Activated T-cell treated with anti-CD3 and anti-CD28 coated beads, Interleukin-2, amount 50 U/mL, for 24 hours (primary cell): ENCODE measurements around the gene SH3RF3.

Experiments used
- DNase-seq: peaks from one replicate; pipeline ENCODE4 v3.0.0-alpha.2; 2020
- H3K27ac Mint-ChIP-seq: 2 replicates; pipeline ENCODE4 v1.8.0; 2020; ENCODE audit warnings: mild to moderate bottlenecking, mixed read lengths
- H3K27me3 Mint-ChIP-seq: 2 replicates; pipeline ENCODE4 v1.8.0; 2020; ENCODE audit warnings: mixed read lengths
- H3K36me3 Mint-ChIP-seq: 2 replicates; pipeline ENCODE4 v1.8.0; 2020; ENCODE audit warnings: low read depth, mixed read lengths
- H3K4me1 Mint-ChIP-seq: 2 replicates; pipeline ENCODE4 v1.8.0; 2020; ENCODE audit warnings: low read depth, mixed read lengths
- H3K4me3 Mint-ChIP-seq: 2 replicates; pipeline ENCODE4 v1.8.0; 2020; ENCODE audit warnings: mild to moderate bottlenecking, moderate library complexity, mixed read lengths
- H3K9me3 Mint-ChIP-seq: 2 replicates; pipeline ENCODE4 v1.8.0; 2020; ENCODE audit warnings: mixed read lengths

SH3RF3 gene

DNA sequence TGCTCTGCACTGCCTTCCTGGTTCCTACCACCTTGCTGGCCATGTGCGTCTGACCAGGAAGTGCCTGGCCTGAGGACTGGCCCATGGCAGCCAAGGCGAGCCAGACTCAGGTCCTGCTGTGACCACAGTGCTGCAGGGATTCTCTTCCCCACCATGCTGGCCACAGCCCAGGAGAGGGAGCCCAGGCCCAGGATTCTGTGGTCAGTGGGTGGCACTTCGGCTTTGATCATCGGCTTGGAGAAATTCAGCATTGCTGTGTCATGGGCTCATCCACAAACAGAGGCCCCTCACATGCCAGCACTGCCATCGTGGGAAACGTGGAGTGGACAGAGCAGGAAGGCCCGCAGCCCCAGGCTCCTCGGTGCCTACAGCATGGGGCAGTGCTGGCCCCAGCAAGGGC lies 273.2 kb downstream of the SH3RF3 start:
- Mint-ChIP-seq H3K4me1 (peaks cover 26% of the 10 kb centered on the region), H3K9me3 (no peaks in the 10 kb centered on the region), H3K4me3 (no peak overlapping the region), H3K27ac (peak overlapping the region; percentile 86), H3K36me3 (peaks cover 5% of the 10 kb centered on the region), H3K27me3 (no peaks in the 10 kb centered on the region)
- DNase-seq: no peak

DNA sequence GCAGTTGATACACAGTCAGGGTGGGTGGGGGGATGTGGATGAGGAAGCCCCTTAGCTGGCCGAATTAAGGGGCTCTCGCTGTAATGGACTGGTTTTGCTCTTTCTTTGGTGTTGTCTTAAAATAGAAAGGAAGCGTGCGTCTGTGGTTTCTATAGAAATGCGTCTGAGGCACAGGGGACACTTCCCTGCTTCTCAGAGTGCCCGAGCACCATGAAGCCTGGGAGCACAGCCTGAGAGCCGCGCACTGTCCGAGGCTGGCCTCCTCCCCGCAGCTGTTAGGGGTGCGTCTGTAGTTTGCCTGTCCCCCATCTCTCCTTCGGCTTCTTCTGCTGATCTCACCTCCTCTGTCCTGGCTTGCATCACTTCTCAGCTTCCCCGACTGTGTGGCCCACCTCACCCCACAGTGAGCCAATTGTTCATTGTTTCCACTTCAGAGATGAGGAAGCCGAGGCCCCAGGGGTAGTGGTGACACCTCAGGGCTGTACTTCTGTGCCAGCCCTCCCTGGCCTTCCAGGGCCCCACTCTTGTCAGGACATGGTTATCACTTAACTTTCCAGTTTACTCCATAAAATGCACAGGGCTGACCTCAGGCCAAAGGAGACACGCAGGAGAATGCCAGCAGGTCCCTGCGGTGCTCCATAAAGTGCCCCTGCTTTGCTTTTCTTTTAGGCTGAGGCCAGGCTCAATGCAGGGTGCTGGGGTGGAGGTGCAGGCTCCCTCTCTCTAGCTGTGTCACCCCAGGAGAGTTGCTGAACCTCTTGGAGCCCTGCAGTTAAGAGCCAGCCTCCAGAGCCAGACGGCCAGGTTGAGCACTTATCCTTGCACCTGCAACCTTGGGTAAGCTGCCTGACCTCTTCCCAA lies 274.2 kb downstream of the SH3RF3 start:
- Mint-ChIP-seq H3K4me3 (peak overlapping the region; percentile 40), H3K36me3 (peaks cover 5% of the 10 kb centered on the region), H3K4me1 (peaks cover 22% of the 10 kb centered on the region), H3K9me3 (no peaks in the 10 kb centered on the region), H3K27ac (peak overlapping the region; percentile 86), H3K27me3 (no peaks in the 10 kb centered on the region)
- no peak for DNase-seq

GRCh38 chr2:109403841-109404201 lies 274.8 kb downstream of the SH3RF3 start:
- Mint-ChIP-seq H3K9me3 (no peaks in the 10 kb centered on the region), H3K4me3 (no peak overlapping the region), H3K4me1 (peaks cover 22% of the 10 kb centered on the region), H3K27me3 (no peaks in the 10 kb centered on the region), H3K36me3 (peaks cover 5% of the 10 kb centered on the region), H3K27ac (peak overlapping the region; percentile 86)
- DNase-seq: no peak

- Mint-ChIP-seq H3K4me3 (no peak overlapping the region), H3K9me3 (no peaks in the 10 kb centered on the region), H3K36me3 (peaks cover 5% of the 10 kb centered on the region), H3K27ac (no peak overlapping the region), H3K27me3 (no peaks in the 10 kb centered on the region), H3K4me1 (peaks cover 22% of the 10 kb centered on the region)
- no peak for DNase-seq
These were observed 275.7 kb downstream of the SH3RF3 start for GRCh38 chr2:109404681-109405080.

DNA sequence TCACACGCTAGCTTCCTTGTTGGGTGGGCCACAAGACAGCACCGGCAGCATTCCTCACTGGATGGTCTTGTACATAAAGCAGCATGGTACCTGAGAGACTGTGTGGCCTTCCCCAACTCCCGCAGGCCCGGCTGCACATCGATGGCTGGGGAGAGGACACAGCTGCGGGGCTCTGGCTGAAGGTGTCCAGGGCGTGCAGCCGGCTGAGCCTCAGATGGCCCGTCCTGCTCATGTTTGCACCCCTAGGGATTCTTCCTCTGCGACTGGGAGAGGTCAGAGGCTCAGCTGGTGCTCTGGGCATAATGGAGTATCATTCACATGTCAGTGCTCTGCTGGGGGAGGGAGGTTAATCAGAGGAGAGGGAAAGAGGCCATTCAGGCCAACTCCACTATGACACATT lies 276.9 kb downstream of the SH3RF3 start:
- Mint-ChIP-seq H3K27me3 (no peaks in the 10 kb centered on the region), H3K9me3 (no peaks in the 10 kb centered on the region), H3K4me1 (peaks cover 22% of the 10 kb centered on the region), H3K27ac (no peak overlapping the region), H3K4me3 (no peak overlapping the region), H3K36me3 (no peaks in the 10 kb centered on the region)
- no peak for DNase-seq

DNA sequence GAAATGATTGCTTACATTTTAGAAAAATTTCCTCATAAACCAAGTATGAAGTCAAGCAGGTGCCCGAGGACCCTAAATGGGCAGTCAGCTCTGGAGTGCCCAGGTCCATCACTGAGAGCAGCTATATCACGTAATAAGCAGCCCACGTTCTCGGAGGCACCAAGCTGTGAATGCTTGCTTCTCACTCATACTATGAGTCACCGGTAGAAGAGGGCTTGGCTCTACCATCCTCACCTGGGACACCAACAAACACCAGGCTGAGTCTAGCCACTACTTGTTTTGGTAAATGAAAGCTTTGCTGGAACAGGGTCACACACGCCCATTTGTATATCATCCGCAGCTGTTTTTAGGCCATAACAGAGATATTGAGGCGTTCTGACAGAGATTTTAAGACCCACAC lies 277.3 kb downstream of the SH3RF3 start:
- no peak for DNase-seq
- H3K27ac Mint-ChIP-seq: no peak overlapping the region
- no peaks in the 10 kb centered on the region for H3K27me3 Mint-ChIP-seq
- no peaks in the 10 kb centered on the region for H3K36me3 Mint-ChIP-seq
- no peaks in the 10 kb centered on the region for H3K9me3 Mint-ChIP-seq
- no peak overlapping the region for H3K4me3 Mint-ChIP-seq
- H3K4me1 Mint-ChIP-seq: peaks cover 22% of the 10 kb centered on the region

- Mint-ChIP-seq H3K9me3 (no peaks in the 10 kb centered on the region), H3K27me3 (no peaks in the 10 kb centered on the region), H3K4me3 (no peak overlapping the region), H3K27ac (no peak overlapping the region), H3K4me1 (peaks cover 18% of the 10 kb centered on the region), H3K36me3 (no peaks in the 10 kb centered on the region)
- no peak for DNase-seq
These were observed 278.5 kb downstream of the SH3RF3 start for GRCh38 chr2:109407276-109408042.

- Mint-ChIP-seq H3K27ac (no peak overlapping the region), H3K27me3 (no peaks in the 10 kb centered on the region), H3K4me1 (peaks cover 13% of the 10 kb centered on the region), H3K9me3 (no peaks in the 10 kb centered on the region), H3K4me3 (no peak overlapping the region), H3K36me3 (no peaks in the 10 kb centered on the region)
- DNase-seq: no peak
These were observed 279.0 kb downstream of the SH3RF3 start for GRCh38 chr2:109408043-109408335.

GRCh38 chr2:109409321-109410038 lies 280.5 kb downstream of the SH3RF3 start:
- H3K27me3 Mint-ChIP-seq: no peaks in the 10 kb centered on the region
- no peak for DNase-seq
- no peak overlapping the region for H3K4me3 Mint-ChIP-seq
- H3K4me1 Mint-ChIP-seq: no peaks in the 10 kb centered on the region
- H3K36me3 Mint-ChIP-seq: no peaks in the 10 kb centered on the region
- no peak overlapping the region for H3K27ac Mint-ChIP-seq
- H3K9me3 Mint-ChIP-seq: no peaks in the 10 kb centered on the region

DNA sequence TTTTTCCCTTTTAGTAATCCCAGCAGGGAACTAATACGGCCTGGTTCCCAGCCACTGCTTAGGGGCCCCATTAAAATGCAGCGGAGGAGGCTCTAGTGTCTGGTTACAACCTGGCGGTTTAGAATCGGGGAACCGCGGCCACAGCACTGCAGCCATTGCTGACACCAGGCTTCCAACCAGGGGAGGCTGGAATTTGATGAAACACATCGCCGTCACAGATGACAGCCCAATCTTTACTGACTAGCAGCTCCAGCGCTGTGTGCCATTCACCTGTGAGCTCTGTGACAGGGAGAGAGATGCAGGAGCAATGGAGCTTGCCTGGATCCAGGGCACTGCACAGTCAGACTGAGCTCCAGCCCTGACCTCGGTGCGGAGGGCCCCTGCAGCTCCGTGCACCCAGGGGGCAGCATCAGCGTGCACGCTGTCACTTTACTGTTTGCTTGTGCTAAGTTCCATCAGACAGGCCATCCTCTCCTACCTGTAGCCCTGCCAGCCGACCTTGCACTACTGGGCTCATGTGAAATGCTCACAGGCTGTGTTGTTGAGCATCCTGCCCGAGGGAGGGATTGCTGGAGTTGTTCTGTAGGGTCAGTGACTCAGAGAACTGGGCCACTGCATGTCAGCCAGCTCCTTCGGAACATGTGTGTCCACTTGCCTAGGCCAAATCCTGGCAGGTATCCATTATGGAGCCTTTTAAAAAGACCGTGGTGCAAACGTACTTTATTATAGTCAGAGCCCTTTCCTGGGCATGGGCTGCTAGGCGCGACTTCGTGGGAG lies 281.2 kb downstream of the SH3RF3 start:
- no peak for DNase-seq
- H3K9me3 Mint-ChIP-seq: no peaks in the 10 kb centered on the region
- H3K27me3 Mint-ChIP-seq: no peaks in the 10 kb centered on the region
- H3K4me3 Mint-ChIP-seq: no peak overlapping the region
- no peaks in the 10 kb centered on the region for H3K4me1 Mint-ChIP-seq
- no peak overlapping the region for H3K27ac Mint-ChIP-seq
- no peaks in the 10 kb centered on the region for H3K36me3 Mint-ChIP-seq

DNA sequence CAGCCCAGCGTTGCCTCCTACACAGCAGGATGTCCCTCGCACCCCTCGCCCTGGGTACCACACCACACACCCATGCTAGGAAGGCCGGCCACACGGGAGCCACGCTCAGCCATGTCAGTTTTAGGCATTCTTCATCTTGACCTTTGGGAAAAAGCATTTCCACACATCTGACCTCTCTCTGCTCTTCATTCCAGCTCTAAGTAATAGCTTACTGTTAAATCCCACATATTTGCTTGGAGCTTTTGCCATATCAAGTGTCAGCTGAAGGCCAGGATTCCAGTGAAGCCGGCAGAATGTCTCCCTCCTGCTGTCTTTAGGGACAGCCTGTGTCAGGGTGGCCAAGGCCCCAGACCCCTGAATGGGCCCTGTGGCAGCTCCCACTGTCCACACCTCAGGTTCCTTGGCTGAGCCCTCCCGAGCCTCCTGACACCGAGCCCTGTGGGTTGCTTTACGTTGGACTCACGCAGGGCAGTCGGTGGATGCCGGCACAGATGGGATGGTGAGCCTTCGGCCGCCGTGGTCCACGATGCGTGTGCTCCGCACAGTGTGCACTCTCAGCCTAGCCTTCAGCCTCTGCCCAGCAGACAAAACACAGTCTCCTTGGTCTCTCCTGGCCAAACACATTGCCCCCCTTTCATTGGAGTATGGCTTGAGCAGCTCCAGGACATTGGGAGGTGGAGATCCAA lies 282.8 kb downstream of the SH3RF3 start:
- no peaks in the 10 kb centered on the region for H3K4me1 Mint-ChIP-seq
- H3K27ac Mint-ChIP-seq: no peak overlapping the region
- no peaks in the 10 kb centered on the region for H3K9me3 Mint-ChIP-seq

GRCh38 chr2:109415581-109416013 lies 286.6 kb downstream of the SH3RF3 start:
- Mint-ChIP-seq H3K9me3 (no peaks in the 10 kb centered on the region), H3K36me3 (no peaks in the 10 kb centered on the region), H3K27me3 (no peaks in the 10 kb centered on the region), H3K4me1 (no peaks in the 10 kb centered on the region), H3K4me3 (no peak overlapping the region), H3K27ac (no peak overlapping the region)
- DNase-seq: no peak

More for the DNA sequence above, 282.8 kb downstream of the SH3RF3 start:
- Mint-ChIP-seq H3K4me3 (no peak overlapping the region), H3K36me3 (no peaks in the 10 kb centered on the region), H3K27me3 (no peaks in the 10 kb centered on the region)
- no peak for DNase-seq

GRCh38 chr2:109417701-109418335 lies 288.8 kb downstream of the SH3RF3 start:
- no peak for DNase-seq
- no peaks in the 10 kb centered on the region for H3K4me1 Mint-ChIP-seq
- H3K27ac Mint-ChIP-seq: no peak overlapping the region
- H3K9me3 Mint-ChIP-seq: no peaks in the 10 kb centered on the region
- no peaks in the 10 kb centered on the region for H3K36me3 Mint-ChIP-seq
- H3K27me3 Mint-ChIP-seq: no peaks in the 10 kb centered on the region
- no peak overlapping the region for H3K4me3 Mint-ChIP-seq
